K562 (cell line): ENCODE measurements around the gene TYMP. TPM values are rescaled to one million over a fixed set of nuclear protein-coding genes. Genes with fewer than 3 reads are reported as not detected.

Experiments
- BCL6 ChIP-seq: fragments of 250-450 bp; sonication (Bioruptor Pico); IDR thresholded peaks from 2 replicates; pipeline ENCODE4 v1.4.0; 2020
- CHCHD3 ChIP-seq: fragments of 250-450 bp; sonication (Bioruptor Pico); IDR thresholded peaks from 2 replicates; pipeline ENCODE4 v2.1.2; 2022; ENCODE audit warnings: mild to moderate bottlenecking
- NEUROD1 ChIP-seq: fragments of 150-350 bp; IDR thresholded peaks from 2 replicates; pipeline ENCODE4 v1.6.1; 2014; ENCODE audit warnings: borderline replicate concordance, low read length, low read depth; ENCODE audit not compliant: partially characterized antibody
- PATZ1 ChIP-seq: fragments of 250-450 bp; sonication (Bioruptor Pico); IDR thresholded peaks from 2 replicates; pipeline ENCODE4 v1.5.0; 2020; ENCODE audit warnings: mild to moderate bottlenecking, borderline replicate concordance
- RBBP5 ChIP-seq: fragments of 200-600 bp; sonication (generic); IDR thresholded peaks from 2 replicates; pipeline ENCODE4 v1.6.1; 2012; ENCODE audit warnings: borderline replicate concordance, mild to moderate bottlenecking, low read length, control low read depth, inconsistent platforms; ENCODE audit not compliant: insufficient read depth, poor library complexity, severe bottlenecking
- RBM34 ChIP-seq: fragments of 200-400 bp; formaldehyde crosslinking; IDR thresholded peaks from 2 replicates; pipeline ENCODE4 v1.6.1; 2018; ENCODE audit warnings: low read length, borderline replicate concordance; ENCODE audit not compliant: insufficient read depth
- TAL1 ChIP-seq: fragments of 450-650 bp; IDR thresholded peaks from 2 replicates; pipeline ENCODE4 v1.6.1; 2016; ENCODE audit warnings: mild to moderate bottlenecking
- THRB ChIP-seq: fragments of 450-650 bp; formaldehyde crosslinking; conservative IDR thresholded peaks from 2 replicates; pipeline ENCODE4 v1.4.0; 2022; ENCODE audit warnings: mild to moderate bottlenecking, missing genetic modification characterization
- ZBTB1 ChIP-seq: sonication (generic); formaldehyde crosslinking; IDR thresholded peaks from 2 replicates; pipeline ENCODE4 v1.8.1; 2023; ENCODE audit warnings: missing genetic modification reagents, low read depth, mild to moderate bottlenecking, borderline replicate concordance
- ZNF445 ChIP-seq: fragments of 250-450 bp; sonication (Bioruptor Pico); IDR thresholded peaks from 2 replicates; pipeline ENCODE4 v1.4.0; 2020; ENCODE audit warnings: low read depth, mild to moderate bottlenecking, moderate library complexity
- ZNF551 ChIP-seq: fragments of 250-450 bp; sonication (Bioruptor Pico); IDR thresholded peaks from 2 replicates; pipeline ENCODE4 v1.5.0; 2021; ENCODE audit warnings: mild to moderate bottlenecking, moderate library complexity
- polyA plus RNA-seq, 8 experiments: library from polyadenylated mRNA; depleted of rRNA in 4 of 8; stranded (reverse) in 5 of 8; unstranded in 3 of 8; fragments of >200 nt; fragmentation: Nextera tagmentation in 2 of 8; fragmentation: Illumina TruSeq in 1 of 8; extraction: Ambion mirVana in 2 of 8; extraction: Trizol in 1 of 8; gene quantifications; 2 replicates each; pipeline versions ENCODE4 v1.2.1 to v1.2.3, GENCODE V29; 2011 to 2014; ENCODE audit warnings: inconsistent platforms in 1 of 8, missing spikeins in 1 of 8
- total RNA-seq, 7 experiments: library from RNA; depleted of rRNA in 6 of 7; stranded (reverse); fragments of >200 nt in 6 of 7; fragmentation: Illumina TruSeq in 2 of 7; extraction: Trizol in 2 of 7; gene quantifications; 2 replicates each; pipeline versions ENCODE4 v1.2.1 to v1.2.3, GENCODE V29; 2011 to 2021; ENCODE audit warnings: low replicate concordance in 1 of 7

TYMP gene
- total and polyA plus RNA-seq, 9 of the 15 experiments (the other 6 are each of a cell fraction or from before 2014, with no cell fraction given): 0.03 to 4.0 (median 2.4) TPM; not detected in 4

- TF ChIP-seq PATZ1 (CRISPR knock-in tag): no peak
- no peak for TF ChIP-seq ZBTB1 (CRISPR knock-in tag)
- no peak for TF ChIP-seq NEUROD1
- TF ChIP-seq TAL1: no peak
- no peak for TF ChIP-seq THRB (CRISPR knock-in tag)
- no peak for TF ChIP-seq CHCHD3 (CRISPR knock-in tag)
- no peak for TF ChIP-seq RBBP5
- TF ChIP-seq ZNF551 (CRISPR knock-in tag): no peak
- no peak for TF ChIP-seq ZNF445 (CRISPR knock-in tag)
- TF ChIP-seq BCL6 (CRISPR knock-in tag): no peak
- TF ChIP-seq RBM34: no peak
Measured at GRCh38 chr22:50553310-50553709, 23.5 kb upstream of the TYMP start (continued).
